GM18505 (cell line): ENCODE measurements around the gene EFEMP2.

Experiments used
- ATAC-seq: cut with Tn5 transposase; IDR thresholded peaks from one replicate; pipeline ENCODE4 v1.9.1; 2021; ENCODE audit not compliant: unreplicated experiment
- POLR2A ChIP-seq: IDR thresholded peaks from 4 replicates; pipeline ENCODE4 v1.6.1; 2011; ENCODE audit warnings: borderline replicate concordance; ENCODE audit not compliant: insufficient read depth, insufficient read length; ENCODE audit errors: extremely low read depth

The EFEMP2 gene

GRCh38 chr11:65872586-65873317, at the start of gene EFEMP2:
Gene EFEMP2, minus strand, starts transcription at chr11:65872800. Its CDS starts 446 bp downstream, at chr11:65872354.
- ATAC-seq = no peak

DNA sequence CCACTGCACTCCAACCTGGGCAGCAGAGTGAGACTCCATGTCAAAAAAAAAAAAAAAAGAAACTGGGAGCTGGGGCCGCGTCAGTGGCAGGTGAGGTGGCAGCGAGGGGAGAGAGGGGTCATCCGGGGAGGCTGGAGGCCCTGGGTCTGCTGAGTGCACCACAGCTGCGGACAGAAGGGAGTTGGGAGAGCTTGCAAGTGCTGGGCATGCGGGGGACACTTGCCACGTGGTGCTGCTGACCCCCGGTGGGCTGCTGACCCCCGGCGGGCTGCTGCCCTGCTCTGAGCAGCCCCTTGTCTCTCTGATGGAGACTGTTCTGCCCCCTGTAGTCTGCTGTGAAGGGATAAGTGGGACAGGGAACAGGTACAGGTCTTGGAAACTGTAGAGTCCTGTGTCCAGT, 49.3 kb upstream of the EFEMP2 start:
- no peak for TF ChIP-seq POLR2A
- no peak for ATAC-seq

More at GRCh38 chr11:65872586-65873317, at the start of gene EFEMP2:
- TF ChIP-seq POLR2A = no peak

DNA sequence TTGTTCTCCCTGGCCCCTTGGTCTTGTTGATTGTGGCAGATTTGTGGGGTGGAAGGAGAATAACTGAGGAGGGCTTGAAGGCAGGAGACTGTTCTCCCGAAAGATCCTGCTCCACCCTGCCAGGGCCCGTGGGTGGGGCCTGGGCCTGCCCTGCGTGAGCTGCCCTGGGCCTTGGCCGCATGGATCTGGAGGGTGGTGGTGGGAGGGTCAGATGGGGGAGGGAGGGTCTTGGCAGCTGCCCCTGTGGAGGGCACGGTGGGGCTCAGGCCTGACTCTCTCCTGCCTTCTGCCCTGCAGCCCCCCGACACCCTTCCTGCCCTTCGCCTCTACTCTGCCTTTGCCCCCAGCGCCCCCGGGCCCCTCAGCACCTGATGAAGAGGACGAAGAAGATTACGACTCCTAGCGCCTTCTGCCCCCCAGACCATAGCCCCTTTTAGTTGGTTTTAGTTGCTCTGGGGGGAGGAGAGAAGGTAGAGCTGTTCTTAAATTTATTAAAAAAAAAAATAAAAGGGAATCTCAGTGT, 48.5 kb upstream of the EFEMP2 start:
- no peak for ATAC-seq
- TF ChIP-seq POLR2A = no peak

GRCh38 chr11:65920372-65920802, 47.8 kb upstream of the EFEMP2 start:
- ATAC-seq = no peak
- no peak for TF ChIP-seq POLR2A

DNA sequence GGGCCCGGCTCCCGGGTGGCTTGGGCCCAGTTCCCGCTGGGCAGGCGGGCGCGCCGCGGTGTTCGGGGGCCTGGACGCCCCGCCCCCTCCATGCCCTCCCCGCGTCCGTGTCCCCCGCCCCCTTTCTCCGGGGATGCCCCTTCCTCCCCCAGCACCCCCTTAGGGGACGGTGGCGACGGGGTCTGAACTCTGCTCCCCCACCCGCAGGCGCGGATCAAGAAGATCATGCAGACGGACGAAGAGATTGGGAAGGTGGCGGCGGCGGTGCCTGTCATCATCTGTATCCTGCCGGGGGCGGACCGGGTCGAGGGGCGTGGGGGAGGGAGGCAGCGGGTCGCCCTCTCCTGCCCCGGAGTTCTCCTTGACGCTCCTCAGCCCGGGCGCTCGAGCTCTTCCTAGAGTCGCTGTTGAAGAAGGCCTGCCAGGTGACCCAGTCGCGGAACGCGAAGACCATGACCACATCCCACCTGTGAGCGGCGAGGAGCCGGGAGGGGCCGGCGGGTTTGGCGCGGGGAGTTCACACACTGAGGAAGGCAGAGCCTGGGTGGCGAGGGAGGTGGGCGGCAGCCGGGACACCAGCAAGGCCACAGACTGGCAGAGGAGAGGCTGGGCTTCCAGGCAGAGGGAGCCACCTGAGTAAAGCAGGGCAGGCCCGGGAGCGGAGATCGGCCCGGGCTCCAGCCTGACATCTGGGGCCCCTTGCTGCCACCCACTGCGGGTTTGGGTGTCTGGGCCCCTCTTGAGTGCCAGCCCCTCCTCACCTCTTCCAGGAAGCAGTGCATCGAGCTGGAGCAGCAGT, 47.2 kb upstream of the EFEMP2 start:
- peak; percentile 36 for ATAC-seq
- TF ChIP-seq POLR2A = no peak

DNA sequence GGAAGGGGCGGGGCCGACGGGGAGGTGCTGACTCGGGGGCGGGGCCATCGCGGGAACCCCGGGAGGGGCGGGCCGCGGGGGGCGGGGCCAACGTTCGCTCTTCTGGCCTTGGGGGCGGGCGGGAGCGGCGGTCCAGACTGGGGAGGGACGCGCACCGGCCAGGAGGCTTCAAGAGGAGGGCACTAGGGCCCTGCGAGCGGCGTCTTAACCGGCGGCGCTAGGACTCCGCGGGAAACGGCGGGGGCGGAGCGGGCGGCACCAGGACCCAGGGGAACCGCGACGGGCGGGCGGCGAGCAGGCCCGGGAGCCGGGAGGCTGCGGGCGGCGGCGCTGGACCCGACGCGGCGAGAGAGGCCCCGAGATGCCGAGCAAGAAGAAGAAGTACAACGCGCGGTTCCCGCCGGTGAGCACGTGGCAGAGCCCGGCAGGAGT, 46.6 kb upstream of the EFEMP2 start, which contains the start of gene DRAP1:
DRAP1 (plus strand) TSS at position 286 of the 432 bp plus-strand sequence; CDS start at position 362, 76 bp downstream.
- peak; percentile 75 for ATAC-seq
- no peak for TF ChIP-seq POLR2A

DNA sequence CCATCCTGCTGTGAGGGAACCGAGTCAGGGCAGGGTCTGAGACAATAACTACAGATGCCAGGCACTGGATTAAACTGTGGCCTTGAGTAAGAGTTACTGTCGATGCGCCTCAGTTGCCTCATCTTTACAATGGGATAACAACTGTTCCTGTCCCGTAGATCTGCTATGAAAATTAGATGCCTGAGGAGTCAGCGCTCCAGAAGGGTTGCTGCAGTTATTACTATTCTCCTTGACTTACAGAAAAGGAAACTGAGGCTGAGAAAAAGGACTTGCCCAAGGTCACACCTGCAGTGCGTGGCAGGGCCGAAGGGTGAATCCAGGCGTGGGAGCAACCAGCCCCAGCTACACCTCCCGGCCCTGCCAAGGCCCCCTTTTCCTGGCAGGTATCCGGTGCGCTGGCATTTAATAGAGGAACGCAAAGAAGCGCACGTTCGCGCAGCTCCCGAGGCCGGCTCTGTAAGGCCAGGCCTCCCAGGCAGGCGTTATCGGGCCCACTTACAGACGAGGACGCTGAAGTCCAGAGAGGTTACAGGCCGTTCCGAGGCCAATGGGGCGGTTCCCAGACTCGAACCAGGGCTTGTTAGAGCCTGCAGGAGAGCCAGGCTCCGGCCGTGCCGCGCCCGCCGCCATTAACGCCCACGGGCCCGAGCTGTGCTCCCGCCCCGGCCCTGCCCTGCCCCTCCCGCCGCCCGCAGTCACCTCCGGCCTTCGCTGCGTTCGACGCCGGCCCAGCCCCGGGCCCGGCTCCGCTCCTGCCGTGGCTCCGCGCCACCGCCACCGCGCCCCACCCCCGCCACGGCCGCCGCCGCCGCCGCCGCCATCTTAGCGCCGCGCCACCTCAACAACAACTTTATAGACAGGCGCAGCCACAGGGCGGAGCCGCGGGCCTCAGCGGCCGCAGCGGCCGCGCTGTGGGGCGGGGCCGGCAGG, 45.9 kb upstream of the EFEMP2 start, which contains the start of gene C11orf68:
C11orf68 (minus strand) TSS at position 852 of the 930 bp plus-strand sequence; CDS start at position 821, 31 bp downstream.
- ATAC-seq = peak; percentile 50

GRCh38 chr11:65917434-65918210, 45.0 kb upstream of the EFEMP2 start:
- ATAC-seq = no peak
- TF ChIP-seq POLR2A = no peak

More for the DNA sequence above, 45.9 kb upstream of the EFEMP2 start, which contains the start of gene C11orf68:
- peak; percentile 76 for TF ChIP-seq POLR2A

DNA sequence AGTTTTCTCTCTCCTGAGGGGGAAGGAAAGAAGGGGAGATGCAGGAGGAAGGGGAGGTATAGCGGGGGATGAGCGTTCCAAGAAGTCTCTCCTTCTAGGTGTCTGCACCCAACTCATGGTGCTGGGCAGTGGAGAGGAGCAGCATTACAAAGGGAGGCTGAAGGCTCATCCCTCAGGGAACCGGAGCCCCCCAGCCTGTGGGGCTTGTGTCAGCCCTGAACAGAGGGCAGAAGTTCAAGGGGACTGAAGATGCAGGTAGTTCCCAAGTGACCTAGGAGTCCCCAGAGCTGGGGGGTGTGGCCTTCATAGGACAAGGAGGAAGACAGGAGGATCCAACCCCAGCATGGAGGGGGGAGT, 44.5 kb upstream of the EFEMP2 start:
- no peak for TF ChIP-seq POLR2A
- no peak for ATAC-seq

GRCh38 chr11:65916391-65916790, 43.8 kb upstream of the EFEMP2 start:
- no peak for ATAC-seq
- TF ChIP-seq POLR2A = no peak

GRCh38 chr11:65915821-65916251, 43.2 kb upstream of the EFEMP2 start:
- ATAC-seq = no peak
- no peak for TF ChIP-seq POLR2A
